NCI-H146 treated with DMSO at 0.1 percent for 48 hours (cell line): ENCODE results near the gene TENT5D.
"Not testable (repeated sequence)": the region's sequence is repeated elsewhere in the genome, so short reads cannot be mapped to it uniquely, and the experiment has no call there.

ENCODE experiments used
- DNase-seq: peaks from one replicate; lab custom pipeline; 2025; ENCODE audit not compliant: unreplicated experiment; lab: John Stamatoyannopoulos, UW

TENT5D gene

GRCh38 chrX:80420147-80420546 lies at the start of gene TENT5D:
TSS of gene TENT5D (plus strand) at chrX:80420447. CDS start at chrX:80442540, 22,093 bp downstream.
- DNase-seq = no peak

GRCh38 chrX:80385651-80386050 lies 34.6 kb upstream of the TENT5D start:
- not testable (repeated sequence) for DNase-seq

- DNase-seq = no peak
These were observed 32.0 kb upstream of the TENT5D start for GRCh38 chrX:80388206-80388605.

GRCh38 chrX:80412042-80412441 lies 8.2 kb upstream of the TENT5D start:
- DNase-seq = no peak

- DNase-seq = no peak
These were observed 2.8 kb downstream of the TENT5D start for GRCh38 chrX:80423000-80423399.

- DNase-seq = no peak
These were observed 3.5 kb downstream of the TENT5D start for GRCh38 chrX:80423744-80424143.

- no peak for DNase-seq
These were observed 10.7 kb downstream of the TENT5D start for GRCh38 chrX:80430826-80431504.

- no peak for DNase-seq
These were observed 11.2 kb downstream of the TENT5D start for GRCh38 chrX:80431505-80431832.

GRCh38 chrX:80432441-80432840 lies 12.2 kb downstream of the TENT5D start:
- no peak for DNase-seq

- DNase-seq = no peak
These were observed 12.6 kb downstream of the TENT5D start for GRCh38 chrX:80432863-80433262.

- not testable (repeated sequence) for DNase-seq
These were observed 47.9 kb downstream of the TENT5D start for GRCh38 chrX:80468166-80468565.

- no peak for DNase-seq
These were observed 51.3 kb downstream of the TENT5D start for GRCh38 chrX:80471582-80471981.

- no peak for DNase-seq
These were observed 65.3 kb downstream of the TENT5D start for GRCh38 chrX:80485543-80485942.

GRCh38 chrX:80486299-80486698 lies 66.1 kb downstream of the TENT5D start:
- DNase-seq = no peak

GRCh38 chrX:80489166-80489565 lies 68.9 kb downstream of the TENT5D start:
- DNase-seq = no peak
